ENCODE data around the gene IGSF23. TPM values are rescaled to one million over a fixed set of nuclear protein-coding genes. Genes with fewer than 3 reads are reported as not detected.

IGSF23 gene
- total RNA-seq, 3 donors from 2014 or later = not detected

DNA sequence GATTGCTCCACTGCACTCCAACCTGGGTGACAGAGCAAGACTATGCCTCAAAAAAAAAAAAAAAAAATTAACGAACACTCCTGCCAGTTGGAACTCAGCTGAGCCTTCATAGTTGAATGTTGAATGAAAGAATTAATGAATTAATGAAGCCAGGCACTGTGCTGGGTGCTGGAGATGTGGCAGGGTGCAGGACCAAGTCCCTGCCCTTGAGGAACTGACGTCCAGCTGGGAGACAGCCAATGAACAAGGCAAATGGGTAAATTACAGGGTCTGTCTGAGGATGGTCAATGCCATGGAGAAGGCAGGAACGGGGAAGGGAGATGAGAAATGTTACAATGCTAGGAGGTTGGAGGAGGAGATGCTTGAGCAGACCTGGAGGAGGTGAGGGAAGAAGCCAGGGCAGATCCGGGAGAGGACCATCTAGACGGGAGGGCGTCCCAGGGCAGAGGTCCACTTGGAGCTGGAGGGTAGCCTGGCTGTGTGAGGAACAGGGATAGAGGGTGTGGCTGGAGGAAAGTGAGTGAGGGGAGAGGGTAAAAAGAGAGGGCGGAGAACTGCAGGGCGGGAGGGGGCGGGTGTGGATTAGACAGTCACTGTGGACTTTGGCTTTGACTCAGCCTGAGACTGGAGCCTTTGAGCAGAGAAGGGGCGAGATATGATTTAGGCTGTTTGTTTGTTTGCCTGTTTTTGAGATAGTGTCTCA is 16.8 kb upstream of the IGSF23 start:
- intact Hi-C loops (cut with DNase I; ENCODE audit: low total_unique reads) = no loop called here
- H3K27ac ChIP-seq = no peak overlapping the region

GRCh38 chr19:44597131-44597491 is 16.3 kb upstream of the IGSF23 start:
- H3K27me3 ChIP-seq = peaks cover 0 to 30% of the 10 kb centered on the region in 2 donors
- H3K9me3 ChIP-seq = peaks cover 0 to 6% of the 10 kb centered on the region in 2 donors
- no peak for DNase-seq (ENCODE audit: low spot score in 2 of 2)
- no peak overlapping the region for H3K4me3 ChIP-seq
- no peaks in the 10 kb centered on the region for H3K36me3 ChIP-seq
- intact Hi-C loops (cut with DNase I; ENCODE audit: low total_unique reads) = no loop called here
- no peaks in the 10 kb centered on the region for H3K4me1 ChIP-seq
- no peak overlapping the region for H3K27ac ChIP-seq
- TF ChIP-seq POLR2A (IDR thresholded peaks at IDR 0.05) = no peak
- TF ChIP-seq CTCF (IDR thresholded peaks at IDR 0.05) = no peak
- TF ChIP-seq POLR2AphosphoS5 (IDR thresholded peaks at IDR 0.05) = no peak

More for the DNA sequence above, 16.8 kb upstream of the IGSF23 start:
- Histone ChIP-seq H3K4me1 (no peaks in the 10 kb centered on the region), H3K9me3 (peaks cover 0 to 6% of the 10 kb centered on the region in 2 donors), H3K4me3 (no peak overlapping the region), H3K27me3 (peaks cover 0 to 30% of the 10 kb centered on the region in 2 donors), H3K36me3 (no peaks in the 10 kb centered on the region)
- TF ChIP-seq POLR2AphosphoS5 (IDR thresholded peaks at IDR 0.05) (no peak), CTCF (IDR thresholded peaks at IDR 0.05) (no peak), POLR2A (IDR thresholded peaks at IDR 0.05) (no peak)
- DNase-seq (ENCODE audit: low spot score in 2 of 2) = no peak

GRCh38 chr19:44598355-44598754 is 15.0 kb upstream of the IGSF23 start:
- TF ChIP-seq POLR2A (IDR thresholded peaks at IDR 0.05) (no peak), POLR2AphosphoS5 (IDR thresholded peaks at IDR 0.05) (no peak), CTCF (IDR thresholded peaks at IDR 0.05) (no peak)
- intact Hi-C loops (cut with DNase I; ENCODE audit: low total_unique reads) = no loop called here
- no peak overlapping the region for H3K4me3 ChIP-seq
- H3K4me1 ChIP-seq = no peaks in the 10 kb centered on the region
- H3K36me3 ChIP-seq = no peaks in the 10 kb centered on the region
- no peak for DNase-seq (ENCODE audit: low spot score in 2 of 2)
- H3K9me3 ChIP-seq = peaks cover 0 to 6% of the 10 kb centered on the region in 2 donors
- peaks cover 0 to 30% of the 10 kb centered on the region in 2 donors for H3K27me3 ChIP-seq
- no peak overlapping the region for H3K27ac ChIP-seq

- Histone ChIP-seq H3K27me3 (peaks cover 0 to 30% of the 10 kb centered on the region in 2 donors), H3K9me3 (peaks cover 0 to 6% of the 10 kb centered on the region in 2 donors), H3K4me1 (no peaks in the 10 kb centered on the region), H3K27ac (no peak overlapping the region), H3K36me3 (no peaks in the 10 kb centered on the region), H3K4me3 (no peak overlapping the region)
- TF ChIP-seq POLR2AphosphoS5 (IDR thresholded peaks at IDR 0.05) (no peak), CTCF (IDR thresholded peaks at IDR 0.05) (no peak), POLR2A (IDR thresholded peaks at IDR 0.05) (no peak)
- no peak for DNase-seq (ENCODE audit: low spot score in 2 of 2)
- intact Hi-C loops (cut with DNase I; ENCODE audit: low total_unique reads) = no loop called here
Measured at GRCh38 chr19:44598880-44599279, 14.5 kb upstream of the IGSF23 start.

- Histone ChIP-seq H3K27me3 (peaks cover 0 to 31% of the 10 kb centered on the region in 2 donors), H3K9me3 (peaks cover 0 to 6% of the 10 kb centered on the region in 2 donors), H3K36me3 (no peaks in the 10 kb centered on the region), H3K4me3 (no peak overlapping the region), H3K4me1 (no peaks in the 10 kb centered on the region), H3K27ac (no peak overlapping the region)
- no peak for TF ChIP-seq POLR2AphosphoS5 (IDR thresholded peaks at IDR 0.05)
- TF ChIP-seq POLR2A (IDR thresholded peaks at IDR 0.05) = no peak
- no peak for TF ChIP-seq CTCF (IDR thresholded peaks at IDR 0.05)
- DNase-seq (ENCODE audit: low spot score in 2 of 2) = no peak
- intact Hi-C loops (cut with DNase I; ENCODE audit: low total_unique reads) = no loop called here
Measured at GRCh38 chr19:44600466-44600865, 12.9 kb upstream of the IGSF23 start.
